Smooth muscle cell (in vitro differentiated cells): ENCODE data around the gene KCTD19. TPM values are rescaled to one million over a fixed set of nuclear protein-coding genes. Genes with fewer than 3 reads are reported as not detected.

ENCODE experiments used
- DNase-seq: peaks from one replicate; lab custom pipeline; 2025; ENCODE audit not compliant: unreplicated experiment; lab: John Stamatoyannopoulos, UW
- H2AFZ ChIP-seq: fragments of 200-600 bp; sonication (generic); 2 replicates; pipeline ENCODE4 v1.6.0; 2016; ENCODE audit warnings: antibody characterized with exemption, low read depth, mild to moderate bottlenecking
- H3F3A ChIP-seq: fragments of 200-600 bp; sonication (generic); 2 replicates; pipeline ENCODE4 v1.6.0; 2017; ENCODE audit warnings: antibody characterized with exemption, low read depth
- H3K27ac ChIP-seq: fragments of 200-600 bp; sonication (generic); 2 replicates; pipeline ENCODE4 v1.5.1; 2016; ENCODE audit warnings: low read depth, mild to moderate bottlenecking
- H3K27me3 ChIP-seq: fragments of 200-600 bp; sonication (generic); 2 replicates; pipeline ENCODE4 v1.6.1; 2016; ENCODE audit warnings: low read depth, mild to moderate bottlenecking
- H3K36me3 ChIP-seq: fragments of 200-600 bp; sonication (generic); 2 replicates; pipeline ENCODE4 v1.5.1; 2016; ENCODE audit warnings: low read depth
- H3K4me1 ChIP-seq: fragments of 200-600 bp; sonication (generic); 2 replicates; pipeline ENCODE4 v1.5.1; 2016; ENCODE audit warnings: low read depth
- H3K4me2 ChIP-seq: fragments of 200-600 bp; sonication (generic); 2 replicates; pipeline ENCODE4 v1.6.0; 2016; ENCODE audit warnings: mild to moderate bottlenecking
- H3K4me3 ChIP-seq: fragments of 200-600 bp; sonication (generic); 2 replicates; pipeline ENCODE4 v1.5.1; 2016; ENCODE audit warnings: mild to moderate bottlenecking
- H3K79me2 ChIP-seq: fragments of 200-600 bp; sonication (generic); 2 replicates; pipeline ENCODE4 v1.6.0; 2016; ENCODE audit warnings: low read depth, mild to moderate bottlenecking
- H3K9ac ChIP-seq: fragments of 200-600 bp; sonication (generic); 2 replicates; pipeline ENCODE4 v1.6.0; 2016; ENCODE audit warnings: low read depth
- H3K9me3 ChIP-seq: fragments of 200-600 bp; sonication (generic); replicated peaks from 2 replicates; pipeline ENCODE4 v1.5.1; 2016; ENCODE audit warnings: low read depth
- H4K20me1 ChIP-seq: fragments of 200-600 bp; sonication (generic); 2 replicates; pipeline ENCODE4 v1.6.0; 2016; ENCODE audit warnings: low read depth
- WGBS: methylation state at CpG from one replicate; pipeline ENCODE4 v1.1.7; 2016; ENCODE audit warnings: low lambda C conversion rate; 5-methylcytosine and 5-hydroxymethylcytosine counted together
- polyA plus RNA-seq: library from polyadenylated mRNA; unstranded; fragments of >200 nt; fragmentation: Nextera tagmentation; extraction: Ambion mirVana; gene quantifications from 2 replicates; pipeline ENCODE4 v1.2.1, GENCODE V29; 2016
- total RNA-seq: library from RNA; depleted of rRNA; stranded (reverse); fragments of >200 nt; gene quantifications from 2 replicates; pipeline ENCODE4 v1.2.3, GENCODE V29; 2014
- TF ChIP-seq, protein P1 (sequence below): fragments of 200-600 bp; sonication (generic); IDR thresholded peaks from 2 replicates; pipeline ENCODE4 v1.5.1; 2017; ENCODE audit warnings: borderline replicate concordance, mild to moderate bottlenecking, antibody characterized with exemption; ENCODE audit not compliant: insufficient read depth, poor library complexity, severe bottlenecking

Gene KCTD19
- total and polyA plus RNA-seq, 2 experiments from 2014 or later, result 0.04 to 0.49 TPM

GRCh38 chr16:67275321-67275720 is 51.2 kb downstream of the KCTD19 start:
- no peak overlapping the region for H3K4me2 ChIP-seq
- no peaks in the 10 kb centered on the region for H3K36me3 ChIP-seq
- H3K27me3 ChIP-seq, result no peaks in the 10 kb centered on the region
- H3K4me1 ChIP-seq, result peaks cover 11% of the 10 kb centered on the region
- no peaks in the 10 kb centered on the region for H4K20me1 ChIP-seq
- no peak overlapping the region for H2AFZ ChIP-seq
- DNase-seq, result no peak
- 88% methylated on average over 2 of the region's 2 CpGs for WGBS
- no peak overlapping the region for H3K9ac ChIP-seq
- no peaks in the 10 kb centered on the region for H3K79me2 ChIP-seq
- TF ChIP-seq, protein P1, sequence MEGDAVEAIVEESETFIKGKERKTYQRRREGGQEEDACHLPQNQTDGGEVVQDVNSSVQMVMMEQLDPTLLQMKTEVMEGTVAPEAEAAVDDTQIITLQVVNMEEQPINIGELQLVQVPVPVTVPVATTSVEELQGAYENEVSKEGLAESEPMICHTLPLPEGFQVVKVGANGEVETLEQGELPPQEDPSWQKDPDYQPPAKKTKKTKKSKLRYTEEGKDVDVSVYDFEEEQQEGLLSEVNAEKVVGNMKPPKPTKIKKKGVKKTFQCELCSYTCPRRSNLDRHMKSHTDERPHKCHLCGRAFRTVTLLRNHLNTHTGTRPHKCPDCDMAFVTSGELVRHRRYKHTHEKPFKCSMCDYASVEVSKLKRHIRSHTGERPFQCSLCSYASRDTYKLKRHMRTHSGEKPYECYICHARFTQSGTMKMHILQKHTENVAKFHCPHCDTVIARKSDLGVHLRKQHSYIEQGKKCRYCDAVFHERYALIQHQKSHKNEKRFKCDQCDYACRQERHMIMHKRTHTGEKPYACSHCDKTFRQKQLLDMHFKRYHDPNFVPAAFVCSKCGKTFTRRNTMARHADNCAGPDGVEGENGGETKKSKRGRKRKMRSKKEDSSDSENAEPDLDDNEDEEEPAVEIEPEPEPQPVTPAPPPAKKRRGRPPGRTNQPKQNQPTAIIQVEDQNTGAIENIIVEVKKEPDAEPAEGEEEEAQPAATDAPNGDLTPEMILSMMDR, result no peak
- H3F3A ChIP-seq, result peaks cover 10% of the 10 kb centered on the region
- no peaks in the 10 kb centered on the region for H3K9me3 ChIP-seq
- H3K27ac ChIP-seq, result no peak overlapping the region
- no peak overlapping the region for H3K4me3 ChIP-seq

GRCh38 chr16:67271446-67271845 is 55.1 kb downstream of the KCTD19 start:
- WGBS, result 100% methylated on average over 4 of the region's 4 CpGs

DNA sequence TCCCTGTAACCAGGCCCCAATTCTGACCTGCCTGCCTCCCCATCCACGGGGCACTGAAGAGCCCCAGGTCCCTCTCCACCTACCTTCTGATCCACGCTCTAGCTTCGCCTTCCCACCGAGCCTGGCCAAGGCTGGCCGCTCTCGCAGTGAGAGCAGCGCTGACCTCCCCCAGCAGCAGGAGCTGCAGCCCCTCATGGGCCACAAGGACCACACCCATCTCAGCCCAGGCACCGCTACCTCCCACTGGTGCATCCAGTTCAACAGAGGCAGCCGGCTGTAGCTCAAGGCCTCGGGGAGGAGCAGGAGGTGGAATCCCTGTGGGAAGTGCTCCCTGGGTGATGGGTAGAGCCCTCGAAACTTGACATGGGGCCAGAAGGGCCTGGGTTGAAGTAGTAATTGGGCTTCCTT is 55.6 kb downstream of the KCTD19 start:
- no peaks in the 10 kb centered on the region for H3K9me3 ChIP-seq
- H3F3A ChIP-seq, result no peaks in the 10 kb centered on the region
- no peaks in the 10 kb centered on the region for H3K27me3 ChIP-seq
- no peaks in the 10 kb centered on the region for H4K20me1 ChIP-seq
- no peak overlapping the region for H3K4me3 ChIP-seq
- no peak overlapping the region for H3K4me2 ChIP-seq
- 93% methylated on average over 11 of the region's 11 CpGs for WGBS
- no peaks in the 10 kb centered on the region for H3K4me1 ChIP-seq
- H3K36me3 ChIP-seq, result no peaks in the 10 kb centered on the region
- H3K9ac ChIP-seq, result no peak overlapping the region
- DNase-seq, result no peak
- H3K27ac ChIP-seq, result no peak overlapping the region
- H2AFZ ChIP-seq, result no peak overlapping the region
- H3K79me2 ChIP-seq, result no peaks in the 10 kb centered on the region
- TF ChIP-seq, protein P1, result no peak

More at GRCh38 chr16:67271446-67271845, 55.1 kb downstream of the KCTD19 start:
- Histone ChIP-seq H3K27ac (no peak overlapping the region), H3K4me3 (no peak overlapping the region), H4K20me1 (no peaks in the 10 kb centered on the region), H3K79me2 (no peaks in the 10 kb centered on the region), H3K9ac (no peak overlapping the region), H3K4me1 (no peaks in the 10 kb centered on the region), H3F3A (no peaks in the 10 kb centered on the region), H3K36me3 (no peaks in the 10 kb centered on the region), H3K9me3 (no peaks in the 10 kb centered on the region), H3K4me2 (no peak overlapping the region), H3K27me3 (no peaks in the 10 kb centered on the region), H2AFZ (no peak overlapping the region)
- TF ChIP-seq, protein P1, result no peak
- no peak for DNase-seq

GRCh38 chr16:67269766-67270165 is 56.8 kb downstream of the KCTD19 start:
- no peaks in the 10 kb centered on the region for H4K20me1 ChIP-seq
- H3K79me2 ChIP-seq, result no peaks in the 10 kb centered on the region
- no peaks in the 10 kb centered on the region for H3K4me1 ChIP-seq
- H3F3A ChIP-seq, result no peaks in the 10 kb centered on the region
- no peaks in the 10 kb centered on the region for H3K36me3 ChIP-seq
- no peak overlapping the region for H3K4me2 ChIP-seq
- DNase-seq, result no peak
- no peak overlapping the region for H2AFZ ChIP-seq
- no peak overlapping the region for H3K9ac ChIP-seq
- H3K27ac ChIP-seq, result no peak overlapping the region
- WGBS, result 77% methylated on average over 5 of the region's 5 CpGs
- H3K9me3 ChIP-seq, result no peaks in the 10 kb centered on the region
- no peaks in the 10 kb centered on the region for H3K27me3 ChIP-seq
- TF ChIP-seq, protein P1, result no peak
- H3K4me3 ChIP-seq, result no peak overlapping the region
